SU-DHL-6 (cell line): Measurements from ENCODE around the gene ITGA1.

ENCODE experiments used
- H2AFZ ChIP-seq: fragments of 200-600 bp; sonication (generic); 2 replicates; pipeline ENCODE4 v1.6.1; 2014; ENCODE audit warnings: low read depth, mild to moderate bottlenecking, moderate library complexity, mixed read lengths, antibody characterized with exemption, low read length; ENCODE audit not compliant: severe bottlenecking
- H3F3A ChIP-seq: fragments of 200-600 bp; shearing (Covaris generic); 2 replicates; pipeline ENCODE4 v1.6.0; 2016; ENCODE audit warnings: antibody characterized with exemption, mild to moderate bottlenecking; ENCODE audit not compliant: insufficient read depth
- H3K27ac ChIP-seq: fragments of 200-600 bp; sonication (generic); 2 replicates; pipeline ENCODE4 v1.5.1; 2016; ENCODE audit warnings: low read depth, mild to moderate bottlenecking, low read length, moderate library complexity, mixed read lengths
- H3K27me3 ChIP-seq: fragments of 200-600 bp; sonication (generic), shearing (Covaris generic); 2 replicates; pipeline ENCODE4 v1.6.0; 2014; ENCODE audit warnings: mild to moderate bottlenecking, low read length
- H3K36me3 ChIP-seq: fragments of 200-600 bp; sonication (generic); 2 replicates; pipeline ENCODE4 v1.6.1; 2014; ENCODE audit warnings: mild to moderate bottlenecking, low read length, mixed read lengths
- H3K4me2 ChIP-seq: fragments of 300-600, 200-600 bp; shearing (Covaris generic), sonication (generic); 2 replicates; pipeline ENCODE4 v1.6.0; 2014; ENCODE audit warnings: low read length, low read depth, mild to moderate bottlenecking; ENCODE audit not compliant: poor library complexity, severe bottlenecking
- H3K4me3 ChIP-seq: fragments of 200-600 bp; sonication (generic); 2 replicates; pipeline ENCODE4 v1.5.1; 2014; ENCODE audit warnings: antibody characterized with exemption, low read length, mild to moderate bottlenecking, mixed read lengths; ENCODE audit not compliant: insufficient read depth, poor library complexity, severe bottlenecking
- H3K79me2 ChIP-seq: fragments of 200-600 bp; sonication (generic); 2 replicates; pipeline ENCODE4 v1.6.1; 2014; ENCODE audit warnings: mild to moderate bottlenecking, low read length, moderate library complexity; ENCODE audit not compliant: insufficient read depth
- H3K9ac ChIP-seq: fragments of 200-600 bp; sonication (generic); 2 replicates; pipeline ENCODE4 v1.7.0; 2014; ENCODE audit warnings: mild to moderate bottlenecking, low read length
- H3K9me2 ChIP-seq: fragments of 200-600 bp; sonication (generic); replicated peaks from 2 replicates; pipeline ENCODE4 v1.6.1; 2014; ENCODE audit warnings: low read length; ENCODE audit not compliant: insufficient read depth
- H3K9me3 ChIP-seq: fragments of 200-600 bp; sonication (generic); 2 replicates; pipeline ENCODE4 v1.6.1; 2014; ENCODE audit warnings: low read length, mixed read lengths; ENCODE audit not compliant: insufficient read depth
- H4K20me1 ChIP-seq: fragments of 200-600 bp; sonication (generic); 2 replicates; pipeline ENCODE4 v1.6.1; 2014; ENCODE audit warnings: low read depth, mild to moderate bottlenecking, antibody characterized with exemption, low read length, moderate library complexity, mixed read lengths
- EZH2phosphoT487 ChIP-seq: fragments of 200-600 bp; sonication (generic), shearing (Covaris generic); conservative IDR thresholded peaks from 2 replicates; pipeline ENCODE4 v1.6.1; 2018; ENCODE audit warnings: mild to moderate bottlenecking, antibody characterized with exemption, low read length, moderate library complexity, mixed read lengths
- TF ChIP-seq, protein P1 (sequence below): fragments of 200-600 bp; sonication (generic); IDR thresholded peaks from one replicate; pipeline ENCODE4 v1.5.1; 2017; ENCODE audit warnings: antibody characterized with exemption, mild to moderate bottlenecking, low read length, moderate library complexity; ENCODE audit not compliant: insufficient read depth, poor library complexity, severe bottlenecking

Gene ITGA1

GRCh38 chr5:52754051-52754450, 33.7 kb upstream of the ITGA1 start:
- H3K9ac ChIP-seq, result no peak overlapping the region
- no peaks in the 10 kb centered on the region for H3K9me2 ChIP-seq
- no peaks in the 10 kb centered on the region for H3F3A ChIP-seq
- no peak overlapping the region for H3K4me3 ChIP-seq
- H3K4me2 ChIP-seq, result no peak overlapping the region
- no peaks in the 10 kb centered on the region for H3K9me3 ChIP-seq
- no peaks in the 10 kb centered on the region for H3K36me3 ChIP-seq
- H4K20me1 ChIP-seq, result no peaks in the 10 kb centered on the region
- no peaks in the 10 kb centered on the region for H3K27me3 ChIP-seq
- no peaks in the 10 kb centered on the region for H3K79me2 ChIP-seq
- H2AFZ ChIP-seq, result no peak overlapping the region
- TF ChIP-seq EZH2phosphoT487, result no peak
- TF ChIP-seq, protein P1, sequence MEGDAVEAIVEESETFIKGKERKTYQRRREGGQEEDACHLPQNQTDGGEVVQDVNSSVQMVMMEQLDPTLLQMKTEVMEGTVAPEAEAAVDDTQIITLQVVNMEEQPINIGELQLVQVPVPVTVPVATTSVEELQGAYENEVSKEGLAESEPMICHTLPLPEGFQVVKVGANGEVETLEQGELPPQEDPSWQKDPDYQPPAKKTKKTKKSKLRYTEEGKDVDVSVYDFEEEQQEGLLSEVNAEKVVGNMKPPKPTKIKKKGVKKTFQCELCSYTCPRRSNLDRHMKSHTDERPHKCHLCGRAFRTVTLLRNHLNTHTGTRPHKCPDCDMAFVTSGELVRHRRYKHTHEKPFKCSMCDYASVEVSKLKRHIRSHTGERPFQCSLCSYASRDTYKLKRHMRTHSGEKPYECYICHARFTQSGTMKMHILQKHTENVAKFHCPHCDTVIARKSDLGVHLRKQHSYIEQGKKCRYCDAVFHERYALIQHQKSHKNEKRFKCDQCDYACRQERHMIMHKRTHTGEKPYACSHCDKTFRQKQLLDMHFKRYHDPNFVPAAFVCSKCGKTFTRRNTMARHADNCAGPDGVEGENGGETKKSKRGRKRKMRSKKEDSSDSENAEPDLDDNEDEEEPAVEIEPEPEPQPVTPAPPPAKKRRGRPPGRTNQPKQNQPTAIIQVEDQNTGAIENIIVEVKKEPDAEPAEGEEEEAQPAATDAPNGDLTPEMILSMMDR, result no peak
- no peak overlapping the region for H3K27ac ChIP-seq

DNA sequence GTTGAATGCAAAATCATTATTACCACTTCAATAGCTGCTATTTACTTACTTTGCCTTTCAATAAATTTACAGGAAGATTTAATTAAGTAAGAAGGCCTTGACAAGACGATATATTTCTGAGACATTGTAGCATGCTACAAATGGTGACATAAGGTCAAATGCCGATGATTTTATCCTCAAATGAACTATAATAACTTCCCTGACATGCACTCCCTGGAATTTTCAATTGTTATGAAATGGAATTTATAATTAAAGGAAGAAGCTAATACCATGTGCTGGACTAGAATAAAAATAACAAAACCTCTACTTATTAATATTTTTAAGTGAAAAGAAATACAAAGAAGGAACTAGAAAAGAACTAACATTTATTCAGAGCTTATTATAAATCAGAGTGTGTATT, 30.2 kb upstream of the ITGA1 start:
- Histone ChIP-seq H3K9ac (no peak overlapping the region), H3K36me3 (no peaks in the 10 kb centered on the region), H2AFZ (no peak overlapping the region), H3K4me2 (no peak overlapping the region), H3K27ac (no peak overlapping the region), H3K27me3 (no peaks in the 10 kb centered on the region), H3K9me3 (no peaks in the 10 kb centered on the region), H4K20me1 (no peaks in the 10 kb centered on the region), H3K9me2 (no peaks in the 10 kb centered on the region), H3F3A (no peaks in the 10 kb centered on the region), H3K79me2 (no peaks in the 10 kb centered on the region), H3K4me3 (no peak overlapping the region)
- TF ChIP-seq, protein P1, result no peak
- no peak for TF ChIP-seq EZH2phosphoT487

DNA sequence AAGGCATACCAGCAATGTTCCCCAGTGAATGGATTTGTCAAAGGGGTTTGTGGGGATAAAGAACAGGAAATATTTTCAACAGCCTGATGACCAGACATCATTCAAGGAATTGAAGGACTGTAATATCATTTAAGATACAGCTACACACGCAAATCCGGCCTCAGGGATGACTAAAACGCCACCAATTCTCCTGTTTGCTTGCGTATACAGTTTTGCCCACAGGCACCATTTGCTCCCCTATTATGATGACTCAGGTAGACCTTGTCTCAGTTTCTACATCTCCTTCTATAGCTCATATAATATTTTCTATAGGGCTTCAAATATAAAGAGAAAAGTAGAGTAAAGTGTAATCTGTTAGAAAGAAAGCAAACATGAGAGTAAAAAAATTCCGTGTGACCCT, 29.7 kb upstream of the ITGA1 start:
- Histone ChIP-seq H3K4me3 (no peak overlapping the region), H2AFZ (no peak overlapping the region), H3K27ac (no peak overlapping the region), H3K9ac (no peak overlapping the region), H3F3A (no peaks in the 10 kb centered on the region), H3K4me2 (no peak overlapping the region), H3K36me3 (no peaks in the 10 kb centered on the region), H3K9me3 (no peaks in the 10 kb centered on the region), H3K27me3 (no peaks in the 10 kb centered on the region), H4K20me1 (no peaks in the 10 kb centered on the region), H3K9me2 (no peaks in the 10 kb centered on the region), H3K79me2 (no peaks in the 10 kb centered on the region)
- TF ChIP-seq, protein P1, result no peak
- TF ChIP-seq EZH2phosphoT487, result no peak

GRCh38 chr5:52759331-52759730, 28.4 kb upstream of the ITGA1 start:
- no peaks in the 10 kb centered on the region for H4K20me1 ChIP-seq
- H3K27me3 ChIP-seq, result no peaks in the 10 kb centered on the region
- H3F3A ChIP-seq, result no peaks in the 10 kb centered on the region
- H2AFZ ChIP-seq, result no peak overlapping the region
- no peak for TF ChIP-seq EZH2phosphoT487
- TF ChIP-seq, protein P1, result no peak
- no peak overlapping the region for H3K9ac ChIP-seq
- H3K36me3 ChIP-seq, result no peaks in the 10 kb centered on the region
- H3K79me2 ChIP-seq, result no peaks in the 10 kb centered on the region
- H3K4me2 ChIP-seq, result no peak overlapping the region
- H3K27ac ChIP-seq, result no peak overlapping the region
- H3K4me3 ChIP-seq, result no peak overlapping the region
- H3K9me2 ChIP-seq, result no peaks in the 10 kb centered on the region
- no peaks in the 10 kb centered on the region for H3K9me3 ChIP-seq
